ENCODE results near the gene CSTPP1. TPM values are rescaled to one million over a fixed set of nuclear protein-coding genes. Genes with fewer than 3 reads are reported as not detected.

CSTPP1 gene
- total and polyA plus RNA-seq, 2 donors (not counting 1 experiment from before 2014, with no cell fraction given): 15.5 to 34.1 TPM

GRCh38 chr11:47044119-47044518, 107.6 kb downstream of the CSTPP1 start:
- no peak for DNase-seq (ENCODE audit: low read depth in 2 of 2)
- H3K9ac ChIP-seq (ENCODE audit: insufficient read depth, low read length): no peak overlapping the region
- no peaks in the 10 kb centered on the region for H3K79me2 ChIP-seq (ENCODE audit: control insufficient read depth, insufficient read depth, low read length)
- no peak overlapping the region for H2AFZ ChIP-seq (ENCODE audit: low read length)
- no peaks in the 10 kb centered on the region for H3K4me1 ChIP-seq (ENCODE audit: control insufficient read depth, extremely low read depth, insufficient read depth, low read length)
- TF ChIP-seq CTCF (conservative IDR thresholded peaks at IDR 0.05 in 1 of 2, IDR thresholded peaks at IDR 0.05 in 1 of 2; ENCODE audit: low read depth in 1 of 2, low read length in 2 of 2) (no peak), EZH2 (IDR thresholded peaks at IDR 0.05; ENCODE audit: low read length, missing control alignments) (no peak)
- no peaks in the 10 kb centered on the region for H3K9me3 ChIP-seq (ENCODE audit: control insufficient read depth, insufficient read depth, low read depth, low read length)
- H4K20me1 ChIP-seq (ENCODE audit: control insufficient read depth, extremely low read depth, insufficient read depth, low read length): no peaks in the 10 kb centered on the region
- no peak overlapping the region for H3K27ac ChIP-seq (ENCODE audit: insufficient read depth, low read length)
- no peaks in the 10 kb centered on the region for H3K27me3 ChIP-seq (ENCODE audit: control insufficient read depth, insufficient read depth, low read length)
- no peaks in the 10 kb centered on the region for H3K36me3 ChIP-seq (ENCODE audit: control insufficient read depth, insufficient read depth, low read length)
- no peak overlapping the region for H3K4me2 ChIP-seq (ENCODE audit: extremely low read depth, insufficient read depth, low read length)
- H3K4me3 ChIP-seq (replicated peaks in 1 of 4; ENCODE audit: control extremely low read depth in 1 of 4, insufficient read depth in 1 of 4, low read depth in 3 of 4, low read length in 4 of 4): no peak overlapping the region

- Histone ChIP-seq H3K27me3 (ENCODE audit: control insufficient read depth, insufficient read depth, low read length) (no peaks in the 10 kb centered on the region), H4K20me1 (ENCODE audit: control insufficient read depth, extremely low read depth, insufficient read depth, low read length) (no peaks in the 10 kb centered on the region), H3K4me3 (replicated peaks in 1 of 4; ENCODE audit: control extremely low read depth in 1 of 4, insufficient read depth in 1 of 4, low read depth in 3 of 4, low read length in 4 of 4) (no peak overlapping the region), H3K9me3 (ENCODE audit: control insufficient read depth, insufficient read depth, low read depth, low read length) (no peaks in the 10 kb centered on the region), H3K4me1 (ENCODE audit: control insufficient read depth, extremely low read depth, insufficient read depth, low read length) (no peaks in the 10 kb centered on the region), H3K9ac (ENCODE audit: insufficient read depth, low read length) (no peak overlapping the region), H2AFZ (ENCODE audit: low read length) (no peak overlapping the region), H3K4me2 (ENCODE audit: extremely low read depth, insufficient read depth, low read length) (no peak overlapping the region), H3K36me3 (ENCODE audit: control insufficient read depth, insufficient read depth, low read length) (no peaks in the 10 kb centered on the region), H3K27ac (ENCODE audit: insufficient read depth, low read length) (no peak overlapping the region), H3K79me2 (ENCODE audit: control insufficient read depth, insufficient read depth, low read length) (no peaks in the 10 kb centered on the region)
- no peak for TF ChIP-seq EZH2 (IDR thresholded peaks at IDR 0.05; ENCODE audit: low read length, missing control alignments)
- TF ChIP-seq CTCF (conservative IDR thresholded peaks at IDR 0.05 in 1 of 2, IDR thresholded peaks at IDR 0.05 in 1 of 2; ENCODE audit: low read depth in 1 of 2, low read length in 2 of 2): no peak
- no peak for DNase-seq (ENCODE audit: low read depth in 2 of 2)
Measured at GRCh38 chr11:47047972-47048371, 111.4 kb downstream of the CSTPP1 start.

GRCh38 chr11:47050284-47050683, 113.7 kb downstream of the CSTPP1 start:
- no peaks in the 10 kb centered on the region for H3K27me3 ChIP-seq (ENCODE audit: control insufficient read depth, insufficient read depth, low read length)
- H3K4me1 ChIP-seq (ENCODE audit: control insufficient read depth, extremely low read depth, insufficient read depth, low read length): no peaks in the 10 kb centered on the region
- no peak overlapping the region for H3K4me2 ChIP-seq (ENCODE audit: extremely low read depth, insufficient read depth, low read length)
- no peaks in the 10 kb centered on the region for H3K9me3 ChIP-seq (ENCODE audit: control insufficient read depth, insufficient read depth, low read depth, low read length)
- no peak overlapping the region for H2AFZ ChIP-seq (ENCODE audit: low read length)
- no peaks in the 10 kb centered on the region for H3K36me3 ChIP-seq (ENCODE audit: control insufficient read depth, insufficient read depth, low read length)
- no peaks in the 10 kb centered on the region for H3K79me2 ChIP-seq (ENCODE audit: control insufficient read depth, insufficient read depth, low read length)
- TF ChIP-seq EZH2 (IDR thresholded peaks at IDR 0.05; ENCODE audit: low read length, missing control alignments): no peak
- TF ChIP-seq CTCF (conservative IDR thresholded peaks at IDR 0.05 in 1 of 2, IDR thresholded peaks at IDR 0.05 in 1 of 2; ENCODE audit: low read depth in 1 of 2, low read length in 2 of 2): no peak
- H3K27ac ChIP-seq (ENCODE audit: insufficient read depth, low read length): no peak overlapping the region
- DNase-seq (ENCODE audit: low read depth in 2 of 2): no peak
- no peak overlapping the region for H3K4me3 ChIP-seq (replicated peaks in 1 of 4; ENCODE audit: control extremely low read depth in 1 of 4, insufficient read depth in 1 of 4, low read depth in 3 of 4, low read length in 4 of 4)
- H4K20me1 ChIP-seq (ENCODE audit: control insufficient read depth, extremely low read depth, insufficient read depth, low read length): no peaks in the 10 kb centered on the region
- H3K9ac ChIP-seq (ENCODE audit: insufficient read depth, low read length): no peak overlapping the region
